Activated naive CD4-positive, alpha-beta T cell treated with anti-CD3 and anti-CD28 coated beads, Interleukin-2, amount 50 U/mL, for 16 hours (primary cell): Measurements from ENCODE around the gene PHACTR3.

Source experiments
- DNase-seq: peaks from one replicate; pipeline ENCODE4 v3.0.0-alpha.2; 2020

Gene PHACTR3

DNA sequence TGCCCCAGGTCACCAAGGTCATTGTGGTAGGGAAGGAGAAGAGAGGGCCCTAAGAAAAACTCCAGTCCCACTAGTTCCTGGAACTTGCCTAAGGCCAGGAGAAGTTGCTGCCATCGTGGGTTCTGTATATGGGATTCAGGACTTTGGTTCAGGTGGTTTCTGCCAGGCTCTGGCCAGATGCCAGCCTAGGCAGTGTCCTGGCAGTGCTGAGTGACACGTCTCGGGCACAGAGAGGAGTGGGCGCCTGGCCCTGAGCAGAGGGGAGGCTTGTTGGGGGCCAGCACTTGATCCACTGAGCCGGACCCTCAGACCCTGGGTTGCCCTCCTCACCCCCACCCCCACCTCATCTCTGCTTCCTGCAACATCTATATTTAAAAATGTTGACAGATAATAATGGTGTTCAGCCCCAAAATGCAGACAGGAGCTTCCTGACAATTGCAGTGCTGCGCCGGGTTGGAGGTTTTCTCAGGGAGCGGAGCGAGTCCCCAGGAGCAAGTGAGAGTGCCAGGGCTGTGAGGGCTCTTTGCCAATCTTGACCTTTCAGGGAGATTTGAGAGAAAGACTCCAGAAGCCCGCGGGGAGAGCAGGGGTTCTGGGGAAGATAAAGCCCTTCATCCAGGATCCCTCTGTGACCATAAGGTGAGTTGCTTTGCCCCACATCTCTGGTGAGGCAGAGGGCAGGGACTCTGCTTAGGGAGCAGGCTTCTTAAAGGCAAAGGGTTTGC lies 71.9 kb downstream of the PHACTR3 start:
- no peak for DNase-seq

DNA sequence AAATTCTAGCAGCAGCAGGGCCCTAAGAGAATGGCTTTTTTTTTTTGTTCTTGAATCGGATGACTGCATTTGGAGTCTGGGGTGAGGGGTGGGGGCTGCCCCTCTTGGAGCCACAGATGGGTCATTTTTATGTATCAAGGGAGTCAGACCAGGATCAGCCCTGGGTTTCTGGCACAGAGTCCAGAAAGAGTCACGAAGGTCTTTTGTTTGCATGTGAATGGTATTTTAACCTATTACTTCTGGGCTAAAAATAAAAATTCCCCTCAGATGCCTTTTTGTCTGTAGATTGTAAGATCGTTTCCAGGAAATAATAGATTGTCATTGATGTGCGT lies 72.5 kb downstream of the PHACTR3 start:
- no peak for DNase-seq

DNA sequence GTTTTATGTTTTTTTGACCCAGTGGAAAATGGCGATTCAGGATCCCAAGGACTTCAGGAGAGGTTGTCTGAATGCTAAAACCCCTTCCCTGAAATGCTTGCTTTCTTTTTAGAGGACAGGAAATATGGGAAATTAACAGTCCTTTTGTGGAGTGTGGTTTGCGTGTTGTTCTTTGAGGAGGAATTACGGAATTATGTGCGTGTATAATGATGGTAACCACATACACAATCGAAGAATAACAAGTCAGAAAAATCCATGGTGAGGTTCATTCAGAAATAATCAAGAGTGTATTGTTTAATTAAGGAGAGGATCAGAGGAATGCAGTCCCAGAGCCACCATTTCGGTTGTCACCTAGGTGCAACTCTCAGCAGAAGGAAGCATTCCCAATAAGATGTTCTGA lies 73.2 kb downstream of the PHACTR3 start:
- DNase-seq = no peak

DNA sequence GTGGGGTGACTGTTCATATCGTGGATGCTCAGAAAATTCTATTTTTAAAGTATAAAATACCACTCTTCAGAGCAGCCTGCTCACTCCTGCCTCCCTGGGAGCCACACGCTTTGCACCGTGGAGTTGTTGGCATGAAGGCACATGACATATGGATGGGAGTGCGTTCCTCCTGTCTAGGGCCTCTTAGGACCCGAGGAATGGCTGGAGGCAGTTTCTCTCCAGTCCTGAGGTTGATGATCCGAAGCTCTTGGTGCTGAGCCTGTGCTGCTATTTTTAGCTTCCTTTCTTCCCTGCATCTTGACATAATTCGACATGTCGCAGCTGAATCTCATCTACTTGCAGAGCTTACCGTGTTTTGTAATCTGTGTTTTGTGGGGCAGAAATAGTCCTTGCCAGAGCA lies 73.9 kb downstream of the PHACTR3 start:
- no peak for DNase-seq

DNA sequence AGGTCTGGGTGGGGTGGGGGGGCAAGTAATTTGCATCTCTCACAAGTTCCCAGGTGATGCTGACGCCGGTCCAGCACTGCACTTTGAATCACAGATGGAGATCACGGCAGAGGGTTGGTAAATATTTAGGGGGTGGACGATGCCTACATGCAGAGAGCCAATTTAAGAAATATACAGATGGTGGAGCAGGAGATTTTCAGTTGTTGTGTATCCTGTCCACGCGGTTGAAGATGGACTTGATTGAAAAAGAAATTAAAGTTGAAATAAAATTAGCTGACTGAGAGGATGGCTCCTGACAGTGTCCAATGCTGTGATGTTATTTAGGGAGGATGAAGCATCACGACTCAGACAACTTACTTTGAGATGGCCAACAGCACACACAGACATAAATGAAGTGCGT lies 74.6 kb downstream of the PHACTR3 start:
- no peak for DNase-seq

DNA sequence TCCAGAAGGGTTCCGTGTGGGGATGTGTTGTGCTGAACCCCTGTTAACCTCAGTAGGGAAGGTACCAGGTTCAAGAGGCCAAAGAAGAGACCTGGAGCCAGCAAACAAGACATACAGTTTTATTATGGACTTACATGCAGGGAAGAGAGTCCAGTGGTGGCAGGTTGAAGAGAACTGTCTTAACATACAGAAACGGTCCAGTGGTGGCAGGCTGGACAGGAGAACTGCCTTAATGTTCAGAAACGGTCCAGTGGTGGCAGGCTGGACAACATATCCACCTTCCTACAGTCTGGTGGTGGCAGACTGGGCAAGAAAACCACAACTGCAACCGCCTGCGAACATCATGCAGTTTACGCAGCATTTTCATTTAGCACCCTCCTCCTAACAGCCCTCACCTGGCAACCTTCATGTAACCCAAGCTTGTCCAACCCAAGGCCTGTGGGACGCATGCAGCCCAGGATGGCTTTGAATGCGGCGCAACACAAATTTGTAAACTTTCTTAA lies 75.9 kb downstream of the PHACTR3 start:
- DNase-seq = no peak

DNA sequence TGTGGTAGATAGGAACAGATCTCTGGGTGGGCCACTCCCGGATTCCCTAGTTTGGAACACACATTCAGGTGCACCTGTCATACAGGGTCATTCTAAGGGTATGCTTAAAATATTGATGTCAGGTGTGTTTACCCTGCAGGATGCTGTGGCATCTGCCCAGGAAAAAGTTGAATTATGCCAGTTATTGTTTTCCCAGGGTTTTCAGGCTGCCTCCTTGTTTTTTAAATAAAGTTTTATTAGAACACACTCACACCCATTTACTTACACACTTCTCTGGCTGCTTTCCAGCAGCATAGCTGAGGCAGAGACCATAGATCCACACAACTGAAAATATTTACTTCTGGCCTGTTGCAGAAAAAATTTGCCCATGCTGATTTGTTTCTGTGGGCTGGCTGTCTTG lies 76.5 kb downstream of the PHACTR3 start:
- DNase-seq = no peak

DNA sequence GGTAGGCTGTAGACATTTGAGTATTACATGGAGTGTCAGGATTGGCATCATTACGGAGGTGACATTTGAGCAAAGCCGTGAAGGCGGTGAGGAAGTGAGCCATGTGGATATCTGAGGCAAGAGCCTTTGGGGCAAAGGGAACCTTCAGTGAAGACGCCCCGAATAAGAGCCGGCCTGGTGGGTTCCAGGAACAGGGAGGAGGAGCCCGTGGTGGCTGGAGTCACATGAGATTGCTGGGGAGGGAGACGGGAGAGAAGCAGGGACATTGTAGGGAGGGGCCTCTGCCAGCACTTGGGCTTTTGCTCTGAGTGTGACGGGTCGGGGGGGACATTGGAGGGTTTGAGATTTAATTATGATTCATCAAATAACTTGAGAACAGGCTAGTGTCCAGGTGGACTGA lies 78.3 kb downstream of the PHACTR3 start:
- DNase-seq = no peak

DNA sequence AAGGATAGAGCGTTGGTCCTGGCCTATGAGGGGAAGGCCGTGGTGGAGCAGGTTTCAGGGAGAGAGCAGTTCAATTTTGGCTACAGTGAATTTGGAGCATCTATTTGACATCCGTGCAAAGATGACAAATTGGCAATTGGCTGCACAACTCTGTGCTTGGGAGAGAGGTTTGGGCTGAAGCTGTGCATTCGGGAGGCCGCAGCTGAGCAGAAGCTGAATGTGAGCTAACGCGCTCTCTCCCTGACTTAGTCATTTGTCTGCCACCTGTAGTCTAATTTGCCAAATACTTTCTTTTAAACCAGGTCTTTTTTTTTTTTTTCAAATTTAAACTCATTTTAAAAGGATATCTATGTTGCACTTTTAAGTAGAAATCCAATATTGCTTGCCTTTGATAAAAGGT lies 78.8 kb downstream of the PHACTR3 start:
- DNase-seq = no peak

DNA sequence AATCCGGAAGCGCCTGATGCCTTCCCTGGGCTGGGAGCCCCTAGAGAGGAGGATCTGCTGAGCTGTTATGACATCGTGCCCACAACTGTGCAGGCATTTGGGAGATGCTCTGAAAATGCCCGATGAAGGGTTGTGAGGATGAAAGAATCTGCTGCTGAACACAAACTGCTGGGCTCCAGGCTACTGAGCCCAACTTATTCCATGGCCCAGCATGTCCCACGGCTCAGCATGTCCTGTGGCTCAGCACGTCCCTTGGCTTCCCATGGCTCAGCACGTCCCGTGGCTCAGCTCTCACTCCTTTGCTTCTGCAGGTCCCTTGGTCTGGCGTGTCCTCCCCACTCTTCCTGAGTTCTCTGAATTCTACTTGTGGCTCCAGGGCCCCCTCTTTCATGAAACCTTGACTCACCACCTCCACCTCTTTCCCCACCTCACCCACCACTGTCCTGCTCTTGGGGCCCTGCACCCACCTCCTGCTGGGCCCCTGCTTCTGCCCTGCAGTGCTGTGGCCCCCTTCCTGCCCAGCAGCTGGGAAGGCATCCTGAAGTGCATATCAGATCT lies 80.4 kb downstream of the PHACTR3 start:
- DNase-seq = no peak

DNA sequence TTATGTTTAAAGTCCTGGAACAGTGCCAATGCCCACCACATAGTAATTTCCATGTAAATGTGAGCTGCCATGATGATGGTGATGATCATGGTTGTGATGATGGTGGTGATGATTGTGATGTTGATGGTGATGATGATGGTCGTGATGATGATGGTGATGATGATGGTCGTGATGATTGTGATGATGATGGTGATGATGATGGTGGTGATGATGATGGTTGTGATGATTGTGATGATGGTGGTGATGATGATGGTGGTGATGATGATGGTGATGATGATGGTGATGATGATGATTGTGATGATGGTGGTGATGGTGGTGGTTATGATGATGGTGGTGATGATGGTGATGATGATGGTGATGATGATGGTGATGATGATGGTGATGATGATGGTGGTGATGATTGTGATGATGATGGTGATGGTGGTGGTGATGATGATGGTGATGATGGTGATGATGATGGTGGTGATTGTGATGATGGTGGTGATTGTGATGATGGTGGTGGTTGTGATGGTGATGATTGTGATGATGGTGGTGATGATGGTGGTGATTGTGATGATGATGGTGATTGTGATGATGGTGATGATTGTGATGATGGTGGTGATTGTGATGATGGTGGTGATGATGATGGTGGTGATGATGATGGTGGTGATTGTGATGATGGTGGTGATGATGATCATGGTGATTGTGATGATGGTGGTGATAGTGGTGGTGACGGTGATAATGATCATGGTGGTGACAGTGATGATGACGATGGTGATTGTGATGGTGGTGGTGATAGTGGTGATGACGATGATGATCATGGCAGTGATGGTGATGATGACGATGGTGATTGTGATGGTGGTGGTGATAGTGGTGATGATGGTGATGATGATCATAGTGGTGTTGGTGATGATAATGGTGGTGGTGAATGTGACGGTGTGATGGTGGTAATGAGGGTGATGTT lies 82.3 kb downstream of the PHACTR3 start:
- DNase-seq = no peak

DNA sequence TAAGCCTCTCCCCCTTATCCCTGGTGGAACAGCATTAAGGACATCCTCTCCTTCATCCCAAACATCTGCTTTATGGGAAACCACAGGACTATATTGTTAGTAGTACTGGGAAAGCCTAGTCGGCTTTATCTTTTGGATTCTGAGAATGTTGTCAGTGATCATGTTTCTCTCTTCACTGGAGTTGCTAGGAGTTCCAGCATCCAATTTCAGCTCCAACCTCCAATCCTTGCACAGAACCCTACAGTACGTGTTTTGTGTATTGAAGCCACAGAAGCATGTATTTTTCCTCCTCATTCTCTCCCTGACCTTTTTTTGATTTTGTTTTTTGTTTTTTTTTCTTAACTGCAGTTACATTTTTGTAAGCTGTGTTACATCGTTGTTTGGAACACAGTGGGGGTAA lies 84.0 kb downstream of the PHACTR3 start:
- DNase-seq = no peak

DNA sequence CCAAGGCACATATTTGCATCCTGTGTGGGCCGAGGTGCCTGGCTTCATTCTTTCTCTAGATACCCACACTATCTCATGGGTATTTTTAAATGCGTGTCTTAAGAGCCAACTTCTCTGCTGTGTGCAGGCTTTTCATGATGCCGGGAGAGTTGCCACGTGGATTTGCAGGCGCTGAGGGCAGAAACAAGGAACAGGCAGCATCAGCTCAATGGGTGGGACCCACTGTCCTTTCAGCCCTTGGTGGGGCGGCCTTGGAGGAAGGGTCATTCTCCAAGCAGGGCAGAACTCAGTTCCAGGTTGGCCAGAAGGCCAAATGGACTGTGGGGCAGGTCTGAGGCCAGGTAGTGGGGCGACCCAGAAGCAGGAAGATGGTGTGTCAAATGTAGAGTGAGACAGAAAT lies 84.7 kb downstream of the PHACTR3 start:
- DNase-seq = no peak

DNA sequence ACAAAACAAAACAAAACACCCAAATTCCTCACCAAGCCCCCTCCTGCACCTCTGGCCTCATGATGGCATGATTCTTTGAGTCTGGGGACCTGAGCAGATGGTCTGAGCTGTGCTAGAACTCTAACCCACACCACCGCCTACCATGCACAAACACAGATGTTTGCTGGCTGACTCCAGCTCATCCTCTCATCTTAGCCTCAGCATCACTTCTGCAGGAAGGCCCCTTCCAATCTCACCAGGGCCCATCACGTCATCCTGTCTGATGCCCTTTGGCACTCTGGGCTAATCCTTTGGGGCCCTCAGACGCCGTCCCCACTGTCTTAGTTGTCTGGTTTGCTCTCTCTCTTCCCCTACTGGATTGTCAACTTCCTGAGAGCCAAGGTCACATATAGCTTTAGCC lies 85.8 kb downstream of the PHACTR3 start:
- no peak for DNase-seq

DNA sequence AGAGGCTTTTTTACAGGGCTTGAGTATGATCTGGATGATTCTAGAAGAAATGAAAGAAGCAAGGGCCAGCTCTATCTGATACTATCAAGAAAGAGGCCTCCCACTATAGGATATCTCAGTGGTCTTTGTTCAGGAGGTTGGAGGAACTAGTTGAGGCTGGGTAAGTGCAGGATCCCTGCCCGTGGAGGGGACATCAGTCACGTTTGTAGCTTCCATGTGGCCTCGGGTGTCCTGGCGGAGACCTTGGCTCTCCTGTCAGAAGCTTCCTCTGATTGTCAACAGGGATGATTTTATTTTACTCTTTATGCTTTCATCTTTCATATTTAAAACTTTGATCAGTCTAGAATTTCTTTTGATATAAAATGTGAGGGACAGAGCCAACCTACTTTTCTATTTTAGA lies 86.6 kb downstream of the PHACTR3 start:
- no peak for DNase-seq

DNA sequence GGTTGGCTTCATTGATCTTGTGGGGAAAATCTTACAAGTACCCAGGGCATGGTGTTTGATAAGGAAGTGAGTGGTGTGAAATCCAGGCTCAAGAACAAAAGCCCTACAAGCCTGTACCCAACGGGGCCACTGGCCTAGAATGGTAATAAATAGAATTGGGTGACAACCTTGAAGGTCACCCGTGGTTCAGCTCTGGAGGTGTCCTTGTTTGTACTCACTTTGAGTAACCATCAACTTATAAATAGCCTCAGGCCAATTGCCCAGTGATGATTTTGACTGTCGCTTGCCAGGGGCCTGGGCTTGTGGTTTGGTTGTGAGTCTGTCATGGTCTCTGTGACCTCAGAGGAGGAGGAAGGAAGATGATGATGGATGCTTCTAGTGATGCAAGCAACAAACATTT lies 87.8 kb downstream of the PHACTR3 start:
- DNase-seq = no peak

DNA sequence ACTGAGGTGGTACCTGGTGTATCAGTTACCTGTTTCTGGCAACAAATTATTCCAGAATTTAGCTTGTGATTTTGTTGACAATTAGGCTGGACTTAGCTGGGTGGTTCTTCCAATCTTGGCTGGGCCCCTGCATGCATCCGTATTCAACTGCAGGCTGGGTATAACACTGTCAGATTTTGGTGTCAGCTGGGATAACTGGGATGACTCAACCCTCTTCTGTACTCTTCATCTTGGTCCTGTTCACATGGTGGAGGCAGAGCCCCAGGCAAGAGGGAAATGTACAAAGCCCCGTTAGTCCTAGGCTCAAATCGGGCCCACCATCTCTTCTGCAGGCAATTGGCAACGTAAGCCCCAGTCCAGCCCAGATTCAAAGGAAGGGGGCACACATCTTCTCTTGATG lies 89.2 kb downstream of the PHACTR3 start:
- no peak for DNase-seq

DNA sequence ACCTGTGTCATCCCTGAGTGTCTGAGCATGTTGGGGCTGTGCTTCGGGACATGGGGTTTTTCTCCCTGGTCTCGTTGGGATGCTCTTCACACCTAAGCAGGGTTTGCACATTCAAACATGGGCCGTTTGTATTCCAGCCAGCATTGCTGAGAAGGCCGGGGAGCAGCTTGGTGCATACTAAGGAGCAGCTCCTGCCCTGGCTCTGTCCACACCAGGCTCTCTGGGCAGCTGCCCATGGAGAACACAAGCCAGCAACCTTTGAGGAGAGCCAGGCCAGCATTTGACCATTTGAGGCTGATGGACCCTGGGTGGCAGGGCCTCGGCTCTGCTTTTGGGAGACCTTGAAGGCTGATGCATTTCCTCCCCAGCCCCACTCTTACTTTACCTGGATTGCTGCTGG lies 92.1 kb downstream of the PHACTR3 start:
- DNase-seq = no peak

DNA sequence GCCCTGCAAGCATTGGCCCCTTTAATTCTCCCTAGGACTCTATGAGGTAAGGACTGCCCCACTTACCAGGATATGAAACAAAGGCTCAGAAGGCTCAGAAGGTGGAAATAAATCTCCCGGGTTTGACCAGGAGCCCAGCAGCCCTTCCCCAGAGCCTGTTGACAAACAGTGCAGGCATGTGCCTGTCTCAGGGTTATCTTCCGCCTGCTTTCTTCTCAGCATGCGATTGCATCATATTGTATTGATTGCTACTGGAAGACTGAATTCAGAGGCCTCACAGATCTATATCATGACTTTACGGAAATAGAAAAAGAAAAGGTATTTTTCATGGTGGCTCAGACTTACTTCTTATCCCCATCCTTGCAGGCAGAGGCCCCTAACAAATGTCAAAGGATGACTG lies 92.7 kb downstream of the PHACTR3 start:
- DNase-seq = no peak

DNA sequence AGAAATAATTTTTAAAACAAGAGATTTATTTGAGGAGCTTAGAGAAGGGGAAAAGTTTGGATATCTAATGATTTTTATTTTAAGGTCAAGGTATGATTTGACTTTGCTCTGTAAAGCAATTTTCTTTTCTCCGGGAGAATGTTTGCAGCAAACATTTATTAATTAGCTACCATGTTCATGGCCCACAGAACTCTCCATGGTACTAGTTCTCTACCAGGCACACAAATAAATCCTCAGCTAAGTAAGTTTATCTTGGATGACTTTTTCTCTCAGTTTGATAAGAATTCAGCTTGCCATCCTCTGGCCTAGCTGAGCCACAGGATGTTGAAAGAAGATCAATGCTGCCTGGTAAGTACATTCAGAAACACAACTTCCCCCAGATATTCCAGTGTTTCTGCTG lies 94.3 kb downstream of the PHACTR3 start:
- DNase-seq = no peak

DNA sequence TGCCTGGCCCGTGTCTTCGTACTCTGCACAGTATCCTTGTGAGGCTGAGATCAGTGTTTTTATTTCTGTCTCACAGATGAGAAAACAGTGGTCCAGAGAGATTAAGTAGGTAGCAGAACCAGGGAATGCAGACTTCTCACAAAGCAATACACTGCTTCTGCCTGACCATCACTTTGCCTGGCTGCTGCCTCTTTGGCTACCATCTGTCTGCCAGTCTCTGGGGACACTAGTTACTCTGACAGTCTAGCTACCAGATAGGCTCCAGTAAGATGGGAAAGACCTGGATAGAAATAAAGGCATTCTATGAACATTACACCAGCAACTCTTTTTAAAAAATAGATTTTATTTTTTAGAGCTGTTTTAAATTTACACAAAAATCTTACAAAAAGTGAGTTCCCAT lies 96.9 kb downstream of the PHACTR3 start:
- no peak for DNase-seq

DNA sequence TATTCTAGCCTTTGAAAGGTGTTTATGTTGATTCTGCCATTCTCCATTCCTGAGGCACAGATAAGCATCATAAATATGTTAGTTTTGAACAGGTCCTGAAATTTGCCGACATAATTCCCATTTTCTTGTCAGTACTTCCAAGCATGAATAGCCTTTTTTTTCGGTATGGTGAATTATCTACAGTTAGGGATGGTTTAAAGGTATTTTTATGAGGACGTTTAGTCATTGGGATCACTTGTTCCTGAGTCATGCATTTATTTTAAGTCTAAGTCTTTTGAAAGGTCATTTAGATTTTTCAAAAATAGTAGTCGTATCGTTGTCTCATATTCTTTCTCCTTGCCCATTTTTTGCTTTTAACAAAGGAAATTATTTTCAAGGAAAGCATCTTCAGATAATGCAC lies 98.7 kb downstream of the PHACTR3 start:
- DNase-seq = no peak

DNA sequence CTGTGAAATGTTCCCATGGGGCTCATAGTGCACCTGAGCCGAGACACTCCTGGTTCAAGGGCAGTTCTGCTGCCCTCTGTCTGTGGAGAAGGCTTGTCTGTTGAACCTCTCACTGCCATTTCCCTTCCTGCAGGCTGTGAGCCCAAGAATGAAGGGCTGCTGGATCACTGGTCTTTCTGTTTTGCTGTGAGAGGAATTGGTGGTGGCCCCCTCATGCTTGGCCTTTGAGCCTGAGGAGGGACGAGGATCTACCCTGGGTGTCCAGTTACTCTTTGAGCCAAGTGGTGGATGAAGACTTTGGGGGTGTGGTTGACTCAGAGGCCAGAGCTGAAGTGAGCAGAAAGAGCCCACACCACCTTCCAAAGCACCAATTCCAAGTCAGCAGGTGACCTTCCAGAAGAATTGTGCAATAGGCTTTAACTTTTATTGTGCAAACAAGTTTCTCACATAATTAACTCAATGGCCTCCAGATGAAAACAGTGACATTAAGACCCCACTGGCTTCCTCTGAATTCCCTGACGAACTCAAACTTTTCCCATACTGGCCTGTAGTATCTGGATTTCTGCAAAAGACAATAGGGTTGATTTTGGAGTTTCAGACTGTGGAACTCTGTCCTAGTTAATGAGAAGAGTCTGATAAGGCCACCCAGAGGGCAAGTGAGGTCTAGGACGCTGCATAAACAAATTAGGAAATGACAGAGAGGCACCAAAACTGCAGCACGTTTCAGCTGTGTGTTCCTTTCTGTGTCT lies 101.5 kb downstream of the PHACTR3 start:
- no peak for DNase-seq

DNA sequence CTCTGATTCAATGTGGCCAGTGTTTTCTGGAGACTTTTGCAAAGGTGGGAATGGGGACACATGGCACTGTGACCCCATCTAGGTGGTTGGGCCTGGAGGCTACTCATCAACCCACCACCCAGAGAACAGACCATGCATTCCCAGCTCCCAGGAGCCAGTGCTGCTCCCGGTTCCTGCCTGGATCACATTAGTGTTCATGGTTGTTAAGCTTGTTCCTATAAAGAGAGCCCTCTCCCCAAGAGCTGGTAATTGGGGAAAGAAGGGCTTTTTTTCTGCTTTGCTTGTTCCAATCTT lies 102.0 kb downstream of the PHACTR3 start:
- no peak for DNase-seq
